ENCODE data around the gene C3orf52.

DNA sequence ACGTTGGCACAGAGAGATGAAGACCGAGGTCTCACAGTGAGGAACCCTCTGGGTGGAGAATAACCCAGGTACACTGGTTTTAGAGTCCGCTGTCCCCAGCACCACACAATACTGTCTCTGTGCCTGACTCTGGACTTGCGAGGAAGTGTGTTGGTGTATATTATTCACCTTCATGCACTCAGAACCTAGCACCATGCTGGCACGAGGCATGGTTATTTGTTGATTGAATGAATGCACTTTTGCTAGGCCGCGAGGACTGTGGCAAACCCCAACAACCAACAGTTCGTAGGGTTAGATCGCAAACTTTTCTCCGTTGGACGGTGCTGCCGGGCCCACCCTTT is 484 bp upstream of the C3orf52 start:
- TF ChIP-seq, protein P1, sequence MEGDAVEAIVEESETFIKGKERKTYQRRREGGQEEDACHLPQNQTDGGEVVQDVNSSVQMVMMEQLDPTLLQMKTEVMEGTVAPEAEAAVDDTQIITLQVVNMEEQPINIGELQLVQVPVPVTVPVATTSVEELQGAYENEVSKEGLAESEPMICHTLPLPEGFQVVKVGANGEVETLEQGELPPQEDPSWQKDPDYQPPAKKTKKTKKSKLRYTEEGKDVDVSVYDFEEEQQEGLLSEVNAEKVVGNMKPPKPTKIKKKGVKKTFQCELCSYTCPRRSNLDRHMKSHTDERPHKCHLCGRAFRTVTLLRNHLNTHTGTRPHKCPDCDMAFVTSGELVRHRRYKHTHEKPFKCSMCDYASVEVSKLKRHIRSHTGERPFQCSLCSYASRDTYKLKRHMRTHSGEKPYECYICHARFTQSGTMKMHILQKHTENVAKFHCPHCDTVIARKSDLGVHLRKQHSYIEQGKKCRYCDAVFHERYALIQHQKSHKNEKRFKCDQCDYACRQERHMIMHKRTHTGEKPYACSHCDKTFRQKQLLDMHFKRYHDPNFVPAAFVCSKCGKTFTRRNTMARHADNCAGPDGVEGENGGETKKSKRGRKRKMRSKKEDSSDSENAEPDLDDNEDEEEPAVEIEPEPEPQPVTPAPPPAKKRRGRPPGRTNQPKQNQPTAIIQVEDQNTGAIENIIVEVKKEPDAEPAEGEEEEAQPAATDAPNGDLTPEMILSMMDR (IDR thresholded peaks at IDR 0.05) = no peak
- TF ChIP-seq POLR2A (IDR thresholded peaks at IDR 0.05) = no peak

Data from prostate gland (tissue), 2 donors.